Panc1 (cell line): ENCODE measurements around the gene IL18. TPM values are rescaled to one million over a fixed set of nuclear protein-coding genes. Genes with fewer than 3 reads are reported as not detected.

Experiments used
- ATAC-seq: fragments of 200-7000 bp; cut with Tn5 transposase; 2 replicates; pipeline ENCODE4 v1.9.1; 2020; ENCODE audit warnings: mild to moderate bottlenecking, moderate library complexity
- BruUV-seq: library from RNA; stranded (reverse); fragments of 400-500 nt; replicated peaks from 2 replicates; lab custom pipeline; 2021; lab: Mats Ljungman, UMichigan
- CTCF ChIA-PET: fragments of 300-600 bp; sonication (Branson Sonifier 250); formaldehyde crosslinking; loops from one replicate; lab custom pipeline; 2022; ENCODE audit warnings: antibody characterized with exemption; lab: Charles Lee
- POLR2A ChIA-PET: fragments of 300-600 bp; sonication (Branson Sonifier 250); formaldehyde crosslinking; loops from one replicate; lab custom pipeline; 2022; ENCODE audit warnings: antibody characterized with exemption; lab: Charles Lee
- DNase-seq: peaks from one replicate; pipeline ENCODE4 v3.0.0-alpha.2; 2010; ENCODE audit warnings: low read depth, low spot score
- H3K27ac ChIP-seq: 2 replicates; pipeline ENCODE4 v1.5.1; 2011; ENCODE audit warnings: mild to moderate bottlenecking, low read length, inconsistent platforms
- H3K27me3 ChIP-seq: fragments of 200-500 bp; sonication (Bioruptor generic); 2 replicates; pipeline ENCODE4 v1.6.0; 2014; ENCODE audit warnings: low read length, inconsistent platforms; ENCODE audit not compliant: control insufficient read depth, insufficient read depth
- H3K36me3 ChIP-seq: fragments of 200-500 bp; sonication (Bioruptor generic); 2 replicates; pipeline ENCODE4 v1.5.1; 2014; ENCODE audit warnings: inconsistent platforms, mild to moderate bottlenecking, low read length, moderate library complexity; ENCODE audit not compliant: control insufficient read depth, insufficient read depth
- H3K4me1 ChIP-seq: 2 replicates; pipeline ENCODE4 v1.5.1; 2011; ENCODE audit warnings: inconsistent platforms, mild to moderate bottlenecking, low read length, moderate library complexity; ENCODE audit not compliant: control insufficient read depth, insufficient read depth
- H3K4me3 ChIP-seq, 2 experiments: 2 replicates each; pipeline ENCODE4 v1.5.1; 2011 to 2012; ENCODE audit warnings: low read depth in 2 of 2, low read length in 2 of 2, mild to moderate bottlenecking in 2 of 2, inconsistent platforms in 1 of 2, moderate library complexity in 1 of 2
- H3K9me3 ChIP-seq: fragments of 200-500 bp; sonication (Bioruptor generic); 2 replicates; pipeline ENCODE4 v1.5.1; 2014; ENCODE audit warnings: low read depth, mild to moderate bottlenecking, inconsistent platforms, low read length, moderate library complexity; ENCODE audit not compliant: control insufficient read depth, insufficient read depth
- POLR2AphosphoS5 ChIP-seq: IDR thresholded peaks from 2 replicates; pipeline ENCODE4 v1.6.1; 2012; ENCODE audit warnings: mild to moderate bottlenecking, low read depth, low read length, moderate library complexity
- REST ChIP-seq, 2 experiments: IDR thresholded peaks; 2 replicates each; pipeline ENCODE4 v1.6.1; 2011 to 2012; ENCODE audit warnings: low read depth in 2 of 2, control low read depth in 1 of 2, low read length in 1 of 2, mild to moderate bottlenecking in 1 of 2, moderate library complexity in 1 of 2; ENCODE audit not compliant: insufficient read depth in 1 of 2
- SIN3A ChIP-seq: IDR thresholded peaks from 2 replicates; pipeline ENCODE4 v1.6.1; 2012; ENCODE audit warnings: low read depth, mild to moderate bottlenecking, low read length, moderate library complexity, borderline replicate concordance; ENCODE audit not compliant: insufficient read depth
- TCF7L2 ChIP-seq: IDR thresholded peaks from 2 replicates; pipeline ENCODE4 v1.6.1; 2011; ENCODE audit warnings: mild to moderate bottlenecking, low read depth, low read length, inconsistent platforms
- in situ Hi-C: cut with HindIII; loops from 2 replicates; pipeline ENCODE4 v1.10.0; 2016; ENCODE audit warnings: low sequenced_read_pairs, low pct_unique_long_range_greater_than_20kb
- intact Hi-C: fragments of 100-400 bp; cut with micrococcal nuclease; formaldehyde crosslinking; loops from one replicate; pipeline ENCODE4 v1.10.0; 2022; ENCODE audit not compliant: unreplicated experiment
- total RNA-seq: library from RNA; stranded (reverse); gene quantifications from one replicate; pipeline ENCODE4 v1.2.1, GENCODE V29; 2021; ENCODE audit not compliant: unreplicated experiment
- TF ChIP-seq, protein P1 (sequence below): fragments of 450-650 bp; IDR thresholded peaks from 2 replicates; pipeline ENCODE4 v1.5.1; 2017; ENCODE audit warnings: mild to moderate bottlenecking

Gene IL18
- total RNA-seq, 1 experiment from 2014 or later, result 22.5 TPM

GRCh38 chr11:112185883-112186282 lies 22.0 kb upstream of the IL18 start:
- ChIA-PET POLR2A (no interaction called here), CTCF (no interaction called here)
- no TSS peak for BruUV-seq
- in situ Hi-C loops (no loop called here), intact Hi-C loops (no loop called here)
- ATAC-seq (no peak), DNase-seq (no peak)
- H3K27ac ChIP-seq, result no peak overlapping the region
- no peaks in the 10 kb centered on the region for H3K9me3 ChIP-seq
- H3K27me3 ChIP-seq, result no peaks in the 10 kb centered on the region
- H3K4me3 ChIP-seq, result no peak overlapping the region
- no peaks in the 10 kb centered on the region for H3K36me3 ChIP-seq
- H3K4me1 ChIP-seq, result no peaks in the 10 kb centered on the region
- TF ChIP-seq TCF7L2 (no peak), SIN3A (no peak), POLR2AphosphoS5 (no peak), REST (IDR thresholded peaks at IDR 0.05; ENCODE audit: insufficient read depth in 1 of 2, low read depth in 2 of 2, low read length in 1 of 2) (no peak)
- TF ChIP-seq, protein P1, sequence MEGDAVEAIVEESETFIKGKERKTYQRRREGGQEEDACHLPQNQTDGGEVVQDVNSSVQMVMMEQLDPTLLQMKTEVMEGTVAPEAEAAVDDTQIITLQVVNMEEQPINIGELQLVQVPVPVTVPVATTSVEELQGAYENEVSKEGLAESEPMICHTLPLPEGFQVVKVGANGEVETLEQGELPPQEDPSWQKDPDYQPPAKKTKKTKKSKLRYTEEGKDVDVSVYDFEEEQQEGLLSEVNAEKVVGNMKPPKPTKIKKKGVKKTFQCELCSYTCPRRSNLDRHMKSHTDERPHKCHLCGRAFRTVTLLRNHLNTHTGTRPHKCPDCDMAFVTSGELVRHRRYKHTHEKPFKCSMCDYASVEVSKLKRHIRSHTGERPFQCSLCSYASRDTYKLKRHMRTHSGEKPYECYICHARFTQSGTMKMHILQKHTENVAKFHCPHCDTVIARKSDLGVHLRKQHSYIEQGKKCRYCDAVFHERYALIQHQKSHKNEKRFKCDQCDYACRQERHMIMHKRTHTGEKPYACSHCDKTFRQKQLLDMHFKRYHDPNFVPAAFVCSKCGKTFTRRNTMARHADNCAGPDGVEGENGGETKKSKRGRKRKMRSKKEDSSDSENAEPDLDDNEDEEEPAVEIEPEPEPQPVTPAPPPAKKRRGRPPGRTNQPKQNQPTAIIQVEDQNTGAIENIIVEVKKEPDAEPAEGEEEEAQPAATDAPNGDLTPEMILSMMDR, result no peak

DNA sequence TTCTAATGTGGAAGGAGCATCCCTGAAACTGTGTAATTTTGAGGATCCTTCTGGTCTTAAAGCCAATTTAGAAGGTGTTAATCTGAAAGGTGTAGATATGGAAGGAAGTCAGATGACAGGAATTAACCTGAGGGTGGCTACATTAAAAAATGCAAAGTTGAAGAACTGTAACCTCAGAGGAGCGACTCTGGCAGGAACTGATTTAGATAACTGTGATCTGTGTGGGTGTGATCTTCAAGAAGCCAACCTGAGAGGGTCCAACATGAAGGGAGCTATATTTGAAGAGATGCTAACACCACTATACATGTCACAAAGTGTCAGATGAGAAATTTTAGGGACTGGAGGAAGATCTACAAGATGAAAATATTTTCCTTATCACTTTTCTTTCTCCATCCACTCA lies 19.0 kb upstream of the IL18 start:
- CTCF ChIA-PET, result no interaction called here
- no peak overlapping the region for H3K4me3 ChIP-seq
- no peaks in the 10 kb centered on the region for H3K4me1 ChIP-seq
- TF ChIP-seq POLR2AphosphoS5 (no peak), REST (IDR thresholded peaks at IDR 0.05; ENCODE audit: insufficient read depth in 1 of 2, low read depth in 2 of 2, low read length in 1 of 2) (no peak), SIN3A (no peak), TCF7L2 (no peak)
- TF ChIP-seq, protein P1, result no peak
- no peaks in the 10 kb centered on the region for H3K36me3 ChIP-seq
- ATAC-seq (no peak), DNase-seq (no peak)
- H3K27me3 ChIP-seq, result no peaks in the 10 kb centered on the region
- intact Hi-C loops (no loop called here), in situ Hi-C loops (no loop called here)
- POLR2A ChIA-PET, result no interaction called here
- BruUV-seq, result no TSS peak
- H3K9me3 ChIP-seq, result no peaks in the 10 kb centered on the region
- H3K27ac ChIP-seq, result no peak overlapping the region
